ENCODE results near the gene FRG2.
"Not testable (repeated sequence)": the region's sequence is repeated elsewhere in the genome, so short reads cannot be mapped to it uniquely, and the experiment has no call there.

Gene FRG2

DNA sequence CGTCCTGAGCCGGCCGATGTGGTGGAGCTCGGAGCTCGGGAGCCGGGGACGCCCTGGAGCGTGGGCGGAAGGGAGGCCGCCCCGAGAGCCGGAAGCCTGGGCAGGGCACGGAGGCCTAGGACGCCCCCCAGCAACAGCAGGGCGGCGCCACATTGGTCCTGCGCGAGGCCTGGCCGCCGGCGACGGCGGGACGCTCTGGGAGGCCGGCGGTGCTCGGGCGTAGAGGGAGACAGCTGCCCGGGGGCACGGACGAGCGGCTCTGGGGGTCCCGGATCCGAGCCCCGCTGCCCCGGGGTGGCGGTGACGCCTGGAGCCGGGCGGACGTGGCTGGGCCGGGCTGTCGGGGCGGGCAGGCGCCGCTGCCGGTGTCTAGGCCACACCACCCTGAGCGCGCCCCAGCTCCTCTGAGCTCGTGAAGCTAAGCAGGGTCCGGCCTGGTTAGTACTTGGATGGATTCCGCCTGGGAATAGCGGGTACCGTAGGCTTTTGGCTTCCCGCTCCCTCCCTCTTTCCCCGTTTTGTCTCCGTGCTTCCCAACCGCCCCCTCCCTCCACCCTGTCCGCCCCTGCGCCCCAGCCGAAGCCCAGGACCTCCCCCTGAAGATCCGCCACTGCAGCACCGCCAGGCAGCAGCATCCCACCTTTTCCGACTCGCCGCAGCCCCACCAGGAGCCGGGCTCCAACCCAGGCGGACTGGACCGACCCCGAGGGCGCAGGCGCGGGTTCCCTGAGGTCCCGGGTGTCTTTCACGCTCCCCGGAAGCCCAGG lies 12.1 kb downstream of the FRG2 start:
- 92% methylated on average over 76 of the region's 76 CpGs for WGBS
- Histone ChIP-seq H3K36me3 (ENCODE audit: insufficient read depth, low read length) (no peaks in the 10 kb centered on the region), H3K4me3 (ENCODE audit: low read length) (no peak overlapping the region), H3K4me1 (ENCODE audit: insufficient read depth, low read length) (no peaks in the 10 kb centered on the region), H3K9ac (ENCODE audit: low read depth, low read length) (no peak overlapping the region), H3K27ac (ENCODE audit: low read depth, low read length) (no peak overlapping the region), H3K9me3 (ENCODE audit: insufficient read depth, low read depth, low read length) (peaks cover 71% of the 10 kb centered on the region), H3K27me3 (ENCODE audit: insufficient read depth, low read length) (peaks cover 6% of the 10 kb centered on the region)

DNA sequence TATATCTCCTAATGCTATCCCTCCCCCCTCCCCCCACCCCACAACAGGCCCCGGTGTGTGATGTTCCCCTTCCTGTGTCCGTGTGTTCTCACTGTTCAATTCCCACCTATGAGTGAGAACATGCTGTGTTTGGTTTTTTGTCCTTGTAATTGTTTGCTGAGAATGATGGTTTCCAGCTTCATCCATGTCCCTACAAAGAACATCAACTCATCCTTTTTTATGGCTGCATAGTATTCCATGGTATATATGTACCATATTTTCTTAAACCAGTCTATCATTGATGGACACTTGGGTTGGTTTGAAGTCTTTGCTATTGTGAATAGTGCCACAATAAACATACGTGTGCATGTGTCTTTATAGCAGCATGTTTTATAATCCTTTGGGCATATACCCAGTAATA lies 37.1 kb downstream of the FRG2 start:
- H3K27me3 ChIP-seq (ENCODE audit: insufficient read depth, low read length); H3K27ac ChIP-seq (ENCODE audit: low read depth, low read length); H3K4me3 ChIP-seq (ENCODE audit: low read length); H3K9ac ChIP-seq (ENCODE audit: low read depth, low read length); H3K36me3 ChIP-seq (ENCODE audit: insufficient read depth, low read length); H3K4me1 ChIP-seq (ENCODE audit: insufficient read depth, low read length): not testable (repeated sequence)
- H3K9me3 ChIP-seq (ENCODE audit: insufficient read depth, low read depth, low read length) = peaks cover 41% of the 10 kb centered on the region
- WGBS = 100% methylated on average over 1 of the region's 3 CpGs

DNA sequence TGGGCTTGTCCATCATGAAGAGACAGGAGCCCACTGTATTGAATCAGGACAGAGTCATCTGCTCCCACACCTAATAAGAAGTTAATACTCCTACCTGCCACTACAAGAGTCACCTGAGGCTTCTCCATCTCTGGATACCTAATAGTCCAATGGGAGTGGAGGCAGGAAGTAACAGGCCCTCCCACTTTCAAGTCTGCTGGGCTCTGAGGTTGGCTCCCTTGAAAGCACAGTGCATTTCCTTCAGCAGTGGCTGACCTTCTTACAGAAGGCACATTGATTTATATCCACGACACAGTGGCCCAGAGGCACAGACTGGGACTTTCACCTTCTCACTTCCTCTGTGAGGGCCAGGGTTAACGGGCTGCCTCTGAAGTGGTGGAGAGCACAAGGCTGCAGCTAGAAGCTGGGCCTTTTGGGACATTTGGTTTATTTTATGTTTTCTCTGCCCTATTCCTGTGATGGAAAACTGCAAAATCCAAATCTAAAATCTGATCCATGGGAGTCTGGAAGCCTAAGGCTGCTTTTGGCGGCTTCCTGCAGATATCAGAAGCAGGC lies 38.1 kb downstream of the FRG2 start:
- no peak overlapping the region for H3K4me3 ChIP-seq (ENCODE audit: low read length)
- peaks cover 32% of the 10 kb centered on the region for H3K9me3 ChIP-seq (ENCODE audit: insufficient read depth, low read depth, low read length)
- WGBS = 67% methylated on average over 3 of the region's 3 CpGs
- H3K36me3 ChIP-seq (ENCODE audit: insufficient read depth, low read length) = no peaks in the 10 kb centered on the region
- no peak overlapping the region for H3K27ac ChIP-seq (ENCODE audit: low read depth, low read length)
- no peaks in the 10 kb centered on the region for H3K4me1 ChIP-seq (ENCODE audit: insufficient read depth, low read length)
- H3K27me3 ChIP-seq (ENCODE audit: insufficient read depth, low read length) = no peaks in the 10 kb centered on the region
- no peak overlapping the region for H3K9ac ChIP-seq (ENCODE audit: low read depth, low read length)

DNA sequence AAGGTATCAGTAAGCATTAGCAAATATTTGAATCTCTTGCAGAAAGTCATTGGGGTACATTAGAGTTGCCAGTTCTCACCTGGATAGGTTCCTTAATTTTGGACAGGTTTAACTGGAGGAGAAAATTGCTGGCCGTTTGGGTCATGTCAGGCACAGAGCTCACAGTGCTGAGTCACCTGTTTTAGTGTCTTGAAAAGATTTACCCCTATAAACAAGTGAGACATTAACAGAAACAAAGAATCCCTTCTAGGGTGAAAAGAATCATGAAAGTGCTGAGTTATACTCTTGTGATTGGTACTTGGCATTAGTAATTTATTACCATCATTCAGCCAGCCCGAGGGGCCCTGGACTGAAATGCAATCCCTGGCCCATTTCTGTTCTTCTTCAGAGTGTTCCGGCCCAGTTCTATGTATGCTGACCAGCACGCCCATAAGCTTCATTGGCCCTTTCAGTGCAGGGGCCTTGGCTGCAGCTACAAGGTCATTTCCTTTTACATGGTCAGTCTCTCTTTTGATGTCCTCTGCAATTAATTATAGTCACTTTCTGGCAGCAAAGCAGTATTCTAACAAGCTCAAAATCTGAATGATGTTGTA lies 41.3 kb downstream of the FRG2 start:
- H3K27ac ChIP-seq (ENCODE audit: low read depth, low read length); H3K36me3 ChIP-seq (ENCODE audit: insufficient read depth, low read length); H3K27me3 ChIP-seq (ENCODE audit: insufficient read depth, low read length); H3K4me1 ChIP-seq (ENCODE audit: insufficient read depth, low read length); H3K4me3 ChIP-seq (ENCODE audit: low read length); H3K9ac ChIP-seq (ENCODE audit: low read depth, low read length): not testable (repeated sequence)
- peaks cover 37% of the 10 kb centered on the region for H3K9me3 ChIP-seq (ENCODE audit: insufficient read depth, low read depth, low read length)
- 78% methylated on average over 4 of the region's 4 CpGs for WGBS

DNA sequence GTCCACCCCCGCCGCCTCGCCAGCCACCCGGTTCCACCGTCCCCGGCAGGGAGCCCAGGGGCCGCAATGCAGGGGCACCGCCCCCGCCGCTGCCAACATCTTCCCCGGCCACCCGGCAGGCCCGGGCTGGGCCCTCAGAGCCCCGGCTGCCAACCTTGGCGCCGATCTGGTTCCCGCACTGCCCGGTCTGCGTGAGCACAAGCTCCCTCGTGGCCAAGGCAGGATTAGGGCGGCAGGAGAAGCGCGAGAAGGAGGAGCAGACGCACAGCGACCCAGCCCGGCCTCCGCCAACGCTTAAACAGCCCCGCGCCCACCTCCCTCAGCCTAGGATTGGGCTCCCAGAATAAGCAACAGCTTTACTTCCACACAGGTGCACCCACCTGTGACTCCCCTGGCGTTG lies 42.4 kb downstream of the FRG2 start:
- WGBS = 90% methylated on average over 31 of the region's 31 CpGs
- H3K27me3 ChIP-seq (ENCODE audit: insufficient read depth, low read length); H3K36me3 ChIP-seq (ENCODE audit: insufficient read depth, low read length); H3K4me1 ChIP-seq (ENCODE audit: insufficient read depth, low read length); H3K9ac ChIP-seq (ENCODE audit: low read depth, low read length); H3K4me3 ChIP-seq (ENCODE audit: low read length); H3K27ac ChIP-seq (ENCODE audit: low read depth, low read length): not testable (repeated sequence)
- peaks cover 37% of the 10 kb centered on the region for H3K9me3 ChIP-seq (ENCODE audit: insufficient read depth, low read depth, low read length)

- H3K27me3 ChIP-seq (ENCODE audit: insufficient read depth, low read length); H3K4me3 ChIP-seq (ENCODE audit: low read length); H3K27ac ChIP-seq (ENCODE audit: low read depth, low read length); H3K36me3 ChIP-seq (ENCODE audit: insufficient read depth, low read length); H3K9ac ChIP-seq (ENCODE audit: low read depth, low read length); H3K4me1 ChIP-seq (ENCODE audit: insufficient read depth, low read length): not testable (repeated sequence)
- 93% methylated on average over 30 of the region's 41 CpGs for WGBS
- peaks cover 34% of the 10 kb centered on the region for H3K9me3 ChIP-seq (ENCODE audit: insufficient read depth, low read depth, low read length)
These were observed 43.0 kb downstream of the FRG2 start for GRCh38 chr4:189983916-189984526.

DNA sequence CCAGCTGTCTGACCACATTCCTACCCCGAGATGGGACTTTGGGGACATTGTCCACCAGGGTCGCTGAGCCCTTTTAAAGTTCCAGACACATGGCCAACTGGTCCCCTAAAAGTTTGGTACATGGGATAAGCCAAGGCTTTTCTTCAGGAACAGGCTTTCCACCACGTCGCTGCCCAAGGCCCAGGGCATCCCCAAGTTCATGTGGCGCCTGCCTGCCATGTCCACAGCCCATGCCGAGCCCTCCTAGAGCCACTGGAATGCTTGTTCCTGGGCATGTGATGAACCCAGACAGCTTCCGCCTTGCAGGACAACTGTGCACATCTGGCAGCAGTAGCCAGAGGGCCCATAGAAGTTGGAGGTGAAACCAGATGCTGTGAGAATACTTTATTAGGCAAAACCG lies 45.1 kb downstream of the FRG2 start:
- Histone ChIP-seq H3K27me3 (ENCODE audit: insufficient read depth, low read length) (no peaks in the 10 kb centered on the region), H3K27ac (ENCODE audit: low read depth, low read length) (no peak overlapping the region), H3K9ac (ENCODE audit: low read depth, low read length) (no peak overlapping the region), H3K36me3 (ENCODE audit: insufficient read depth, low read length) (no peaks in the 10 kb centered on the region), H3K4me3 (ENCODE audit: low read length) (no peak overlapping the region), H3K9me3 (ENCODE audit: insufficient read depth, low read depth, low read length) (peaks cover 25% of the 10 kb centered on the region), H3K4me1 (ENCODE audit: insufficient read depth, low read length) (no peaks in the 10 kb centered on the region)
- 83% methylated on average over 8 of the region's 8 CpGs for WGBS

GRCh38 chr4:189980292-189980691 lies 46.8 kb downstream of the FRG2 start:
- not testable (repeated sequence) for H3K27ac ChIP-seq (ENCODE audit: low read depth, low read length); H3K4me1 ChIP-seq (ENCODE audit: insufficient read depth, low read length); H3K36me3 ChIP-seq (ENCODE audit: insufficient read depth, low read length); H3K27me3 ChIP-seq (ENCODE audit: insufficient read depth, low read length); H3K4me3 ChIP-seq (ENCODE audit: low read length); H3K9ac ChIP-seq (ENCODE audit: low read depth, low read length)
- peaks cover 30% of the 10 kb centered on the region for H3K9me3 ChIP-seq (ENCODE audit: insufficient read depth, low read depth, low read length)
- 52% methylated on average over 2 of the region's 2 CpGs for WGBS

DNA sequence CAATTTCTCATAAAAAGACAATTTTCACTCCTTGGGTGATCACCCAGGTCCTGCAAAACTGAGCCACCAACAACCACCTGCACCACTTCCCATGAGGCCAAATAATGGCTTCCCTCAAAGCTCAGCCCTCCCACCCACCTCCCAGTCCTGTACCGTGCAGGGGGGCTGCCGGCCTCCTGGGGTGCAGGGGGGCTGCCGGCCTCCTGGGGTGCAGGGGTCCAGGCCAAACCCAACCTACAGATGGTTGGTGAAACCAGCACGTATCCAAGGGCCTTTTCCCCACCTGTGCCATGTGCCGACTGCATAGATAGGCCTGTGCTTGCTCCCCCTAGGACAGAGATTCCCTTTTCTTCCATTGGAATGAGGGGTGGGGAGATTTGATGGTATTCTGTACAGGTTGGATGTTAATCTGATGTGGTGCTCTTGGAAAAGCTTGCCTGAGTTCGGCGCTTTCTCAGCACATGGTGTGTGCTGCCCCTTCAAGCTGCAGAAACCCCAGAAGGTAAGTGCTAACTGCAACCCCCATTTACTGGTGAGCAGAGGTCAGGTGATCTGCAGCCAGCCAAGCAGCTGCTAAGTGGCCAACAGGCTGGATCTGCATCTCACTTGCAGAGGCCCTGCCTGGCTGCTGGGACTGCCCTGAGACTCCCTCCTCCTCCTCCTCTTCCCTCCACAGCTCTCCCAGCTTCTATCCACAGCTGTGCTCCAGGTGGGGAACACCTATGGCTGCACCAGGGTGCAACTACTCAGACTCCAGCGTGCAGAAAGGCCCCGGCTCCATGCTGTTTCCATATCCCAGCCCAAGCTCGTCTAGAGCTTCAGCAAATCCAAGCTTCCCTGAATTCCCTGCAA lies 47.6 kb downstream of the FRG2 start:
- Histone ChIP-seq H3K4me1 (ENCODE audit: insufficient read depth, low read length) (no peaks in the 10 kb centered on the region), H3K9ac (ENCODE audit: low read depth, low read length) (no peak overlapping the region), H3K27ac (ENCODE audit: low read depth, low read length) (no peak overlapping the region), H3K4me3 (ENCODE audit: low read length) (no peak overlapping the region), H3K9me3 (ENCODE audit: insufficient read depth, low read depth, low read length) (peaks cover 31% of the 10 kb centered on the region), H3K36me3 (ENCODE audit: insufficient read depth, low read length) (no peaks in the 10 kb centered on the region), H3K27me3 (ENCODE audit: insufficient read depth, low read length) (no peaks in the 10 kb centered on the region)
- WGBS = 66% methylated on average over 10 of the region's 10 CpGs

All from HUES64 (cell line).